HG03354 (cell line): ENCODE data around the gene MSANTD3.
A peak's percentile ranks its signal among the peaks of the same experiment; 100 is the strongest.
"Not testable (repeated sequence)": the region's sequence is repeated elsewhere in the genome, so short reads cannot be mapped to it uniquely, and the experiment has no call there.

Source experiments
- ATAC-seq: cut with Tn5 transposase; IDR thresholded peaks from one replicate; pipeline ENCODE4 v1.9.1; 2021; ENCODE audit warnings: mild to moderate bottlenecking; ENCODE audit not compliant: unreplicated experiment, poor library complexity, severe bottlenecking

The MSANTD3 gene

GRCh38 chr9:100427366-100428263 lies 672 bp downstream of the MSANTD3 start:
- peak; percentile 66 for ATAC-seq

- ATAC-seq: no peak
Observed at GRCh38 chr9:100428871-100429654, 2.1 kb downstream of the MSANTD3 start.

- no peak for ATAC-seq
Observed at GRCh38 chr9:100430286-100430940, 3.5 kb downstream of the MSANTD3 start.

GRCh38 chr9:100431886-100432285 lies 4.9 kb downstream of the MSANTD3 start:
- no peak for ATAC-seq

GRCh38 chr9:100432736-100433135 lies 5.8 kb downstream of the MSANTD3 start:
- no peak for ATAC-seq

- no peak for ATAC-seq
Observed at GRCh38 chr9:100436571-100436970, 9.6 kb downstream of the MSANTD3 start.

- peak; percentile 76 for ATAC-seq
Observed at GRCh38 chr9:100437860-100438805, 11.2 kb downstream of the MSANTD3 start.

GRCh38 chr9:100440071-100440470 lies 13.1 kb downstream of the MSANTD3 start:
- ATAC-seq: no peak

GRCh38 chr9:100440487-100440886 lies 13.5 kb downstream of the MSANTD3 start:
- ATAC-seq: not testable (repeated sequence)

GRCh38 chr9:100441911-100442361 lies 15.0 kb downstream of the MSANTD3 start:
- ATAC-seq: no peak

GRCh38 chr9:100443781-100444768 lies 17.1 kb downstream of the MSANTD3 start:
- no peak for ATAC-seq

- ATAC-seq: no peak
Observed at GRCh38 chr9:100445161-100445902, 18.4 kb downstream of the MSANTD3 start.

- no peak for ATAC-seq
Observed at GRCh38 chr9:100445903-100446549, 19.1 kb downstream of the MSANTD3 start.

- ATAC-seq: no peak
Observed at GRCh38 chr9:100447041-100447440, 20.1 kb downstream of the MSANTD3 start.

- ATAC-seq: no peak
Observed at GRCh38 chr9:100448266-100448665, 21.3 kb downstream of the MSANTD3 start.

- no peak for ATAC-seq
Observed at GRCh38 chr9:100449420-100449819, 22.5 kb downstream of the MSANTD3 start.

GRCh38 chr9:100452894-100453293 lies 26.0 kb downstream of the MSANTD3 start:
- no peak for ATAC-seq
